HepG2 (cell line): ENCODE measurements around the gene TJP3. TPM values are rescaled to one million over a fixed set of nuclear protein-coding genes. Genes with fewer than 3 reads are reported as not detected.

Experiments used
- ATAC-seq: fragments of 200-7000 bp; cut with Tn5 transposase; 3 replicates; pipeline ENCODE4 v1.9.1; 2020; ENCODE audit warnings: mild to moderate bottlenecking, moderate library complexity
- BruUV-seq: library from RNA; stranded (reverse); fragments of 400-500 nt; replicated peaks from 2 replicates; lab custom pipeline; 2021; lab: Mats Ljungman, UMichigan
- CTCF ChIA-PET: fragments of 300-600 bp; formaldehyde crosslinking; extraction: SDS; loops from one replicate; lab custom pipeline; 2021; ENCODE audit warnings: low total read pairs, inconsistent platforms, low intra/inter-chr PET ratio; lab: Yijun Ruan, JAX
- POLR2A ChIA-PET: fragments of 350-600 bp; sonication (Branson Sonifier 250); formaldehyde crosslinking; loops from one replicate; lab custom pipeline; 2020; ENCODE audit warnings: antibody characterized with exemption, inconsistent platforms; lab: Yijun Ruan, JAX
- DNase-seq: peaks from one replicate; pipeline ENCODE4 v3.0.0-alpha.2; 2015; ENCODE audit warnings: low spot score
- FAIRE-seq: peaks from 3 replicates; lab custom pipeline; 2011; peaks lifted over from hg19 to GRCh38; lab: Jason Lieb, UNC
- H2AFZ ChIP-seq: one replicate; pipeline ENCODE4 v1.6.1; 2011; ENCODE audit warnings: low read length, inconsistent platforms
- H3K27ac ChIP-seq: fragments of 300-600 bp; 3 replicates; pipeline ENCODE4 v1.8.0; 2011; ENCODE audit warnings: mixed run types, mild to moderate bottlenecking, mixed read lengths, low read length, inconsistent platforms; ENCODE audit not compliant: insufficient read depth; ENCODE audit errors: extremely low read length
- H3K27me3 ChIP-seq, 2 experiments: fragments of 200-600 bp in 1 of 2; 2 replicates in 1 of 2; 3 replicates in 1 of 2; pipeline versions ENCODE4 v1.6.0 to v1.8.0; 2011; ENCODE audit warnings: low read length in 2 of 2, mild to moderate bottlenecking in 2 of 2, moderate library complexity in 2 of 2, inconsistent platforms in 1 of 2; ENCODE audit not compliant: insufficient read depth in 2 of 2, control insufficient read depth in 1 of 2
- H3K36me3 ChIP-seq, 2 experiments: fragments of 200-600 bp in 1 of 2; replicated peaks in 1 of 2; 2 replicates in 1 of 2; 3 replicates in 1 of 2; pipeline versions ENCODE4 v1.5.1 to v1.8.0; 2011; ENCODE audit warnings: low read length in 2 of 2, inconsistent platforms in 1 of 2; ENCODE audit not compliant: insufficient read depth in 2 of 2, control insufficient read depth in 1 of 2
- H3K4me1 ChIP-seq: 2 replicates; pipeline ENCODE4 v1.5.1; 2012; ENCODE audit warnings: low read length, inconsistent platforms; ENCODE audit not compliant: insufficient read depth
- H3K4me2 ChIP-seq: 2 replicates; pipeline ENCODE4 v1.6.0; 2011; ENCODE audit warnings: low read depth, low read length, inconsistent platforms
- H3K4me3 ChIP-seq, 3 experiments: fragments of 200-600 bp in 1 of 3; sonication (generic), shearing (Covaris generic) in 1 of 3; replicated peaks in 1 of 3; 2 replicates each; pipeline ENCODE4 v1.5.1; 2011 to 2016; ENCODE audit warnings: low read length in 3 of 3, inconsistent platforms in 2 of 3, low read depth in 2 of 3, mild to moderate bottlenecking in 2 of 3, control low read depth in 1 of 3, mixed read lengths in 1 of 3; ENCODE audit not compliant: insufficient read depth in 1 of 3
- H3K79me2 ChIP-seq: one replicate; pipeline ENCODE4 v1.6.1; 2011; ENCODE audit warnings: low read length, inconsistent platforms; ENCODE audit not compliant: insufficient read depth
- H3K9ac ChIP-seq: 2 replicates; pipeline ENCODE4 v1.6.0; 2011; ENCODE audit warnings: mild to moderate bottlenecking, low read depth, low read length, inconsistent platforms; ENCODE audit not compliant: insufficient read depth
- H3K9me3 ChIP-seq: 2 replicates; pipeline ENCODE4 v1.5.1; 2012; ENCODE audit warnings: mild to moderate bottlenecking, low read length
- H4K20me1 ChIP-seq: 2 replicates; pipeline ENCODE4 v1.6.0; 2011; ENCODE audit warnings: inconsistent platforms, mild to moderate bottlenecking, low read length, moderate library complexity; ENCODE audit not compliant: insufficient read depth
- NR1H2 ChIP-seq: sonication (generic); formaldehyde crosslinking; IDR thresholded peaks from 2 replicates; pipeline ENCODE4 v1.8.1; 2022; ENCODE audit warnings: low read depth, missing genetic modification reagents, borderline replicate concordance
- RNF2 ChIP-seq: fragments of 450-650 bp; conservative IDR thresholded peaks from 2 replicates; pipeline ENCODE4 v1.6.1; 2016; ENCODE audit warnings: low read depth
- RORA ChIP-seq: sonication (generic); formaldehyde crosslinking; IDR thresholded peaks from 2 replicates; pipeline ENCODE4 v1.5.0; 2020; ENCODE audit warnings: mild to moderate bottlenecking, missing genetic modification reagents, moderate library complexity
- TFE3 ChIP-seq: IDR thresholded peaks from 2 replicates; pipeline ENCODE4 v1.6.1; 2016
- TOPORS ChIP-seq: sonication (generic); formaldehyde crosslinking; IDR thresholded peaks from 2 replicates; pipeline ENCODE4 v1.8.0; 2023; ENCODE audit warnings: mild to moderate bottlenecking, missing genetic modification reagents
- ZBTB49 ChIP-seq: sonication (generic); formaldehyde crosslinking; IDR thresholded peaks from 2 replicates; pipeline ENCODE4 v1.4.0; 2020; ENCODE audit warnings: missing genetic modification reagents, borderline replicate concordance
- ZNF256 ChIP-seq: sonication (generic); formaldehyde crosslinking; conservative IDR thresholded peaks from 2 replicates; pipeline ENCODE4 v1.4.0; 2020; ENCODE audit warnings: missing genetic modification reagents
- ZNF562 ChIP-seq: sonication (generic); formaldehyde crosslinking; IDR thresholded peaks from 2 replicates; pipeline ENCODE4 v1.8.0; 2022; ENCODE audit warnings: missing genetic modification reagents, borderline replicate concordance
- WGBS: methylation state at CpG from one replicate; pipeline ENCODE4 v1.1.6; 2017; ENCODE audit warnings: low lambda C conversion rate; 5-methylcytosine and 5-hydroxymethylcytosine counted together
- in situ Hi-C: cut with HindIII; loops from 2 replicates; pipeline ENCODE4 v1.10.0; 2017; ENCODE audit warnings: low pct_unique_long_range_greater_than_20kb; ENCODE audit not compliant: extremely low pct_ligation_motif_present
- intact Hi-C: fragments of 100-400 bp; cut with micrococcal nuclease; formaldehyde crosslinking; loops from one replicate; pipeline ENCODE4 v1.10.0; 2022; ENCODE audit not compliant: unreplicated experiment
- polyA plus RNA-seq, 8 experiments: library from polyadenylated mRNA; depleted of rRNA in 3 of 8; stranded (reverse) in 7 of 8; unstranded in 1 of 8; fragments of >200 nt; fragmentation: Illumina TruSeq in 4 of 8; extraction: Trizol in 4 of 8; gene quantifications; 2 replicates each; pipeline versions ENCODE4 v1.2.1 to v1.2.3, GENCODE V29; 2011 to 2016; ENCODE audit warnings: low read depth in 4 of 8, missing spikeins in 1 of 8, mixed read lengths in 1 of 8; ENCODE audit not compliant: insufficient read depth in 1 of 8
- total RNA-seq, 5 experiments: library from RNA; depleted of rRNA; stranded (reverse); fragments of >200 nt; fragmentation: Illumina TruSeq; extraction: Trizol; gene quantifications; 2 replicates each; pipeline ENCODE4 v1.2.3, GENCODE V29; 2016; ENCODE audit warnings: low read depth in 1 of 5

The TJP3 gene
- total and polyA plus RNA-seq, 2 of the 13 experiments (the other 11 are each of a cell fraction or from before 2014, with no cell fraction given) = 2.3 to 21.5 TPM

- TF ChIP-seq ZNF562 = no peak
- no peak for TF ChIP-seq ZBTB49
- TF ChIP-seq RORA = no peak
- TF ChIP-seq RNF2 = no peak
- no peak for TF ChIP-seq ZNF256 (CRISPR knock-in tag)
- no peak for TF ChIP-seq TFE3 (CRISPR knock-in tag)
- TF ChIP-seq, all 625 proteins: peak for 72
Observed at GRCh38 chr19:3700242-3701032, 7.7 kb upstream of the TJP3 start, which contains the start of gene PIP5K1C (continued).

DNA sequence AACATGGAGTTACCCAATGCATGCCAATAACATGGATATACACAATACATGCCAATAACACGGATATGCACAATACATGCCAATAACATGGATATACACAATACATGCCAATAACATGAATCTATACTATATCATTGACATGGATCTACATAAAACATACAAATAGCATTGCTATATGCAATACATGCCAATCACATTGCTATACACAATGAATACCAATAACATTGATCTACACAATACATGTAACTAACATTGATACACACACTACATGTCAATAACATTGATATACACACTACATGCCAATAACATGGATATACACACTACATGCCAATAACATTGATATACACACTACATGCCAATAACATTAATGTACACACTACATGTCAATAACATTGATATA lies 7.0 kb upstream of the TJP3 start:
- no peak for DNase-seq
- Histone ChIP-seq H3K36me3 (no peaks in the 10 kb centered on the region), H3K27me3 (no peaks in the 10 kb centered on the region; a peak in 1 of 5 replicates), H3K9me3 (no peaks in the 10 kb centered on the region), H3K4me1 (peaks cover 19% of the 10 kb centered on the region), H3K4me2 (0 out of 2 replicates have a peak overlapping the region, but pooled peaks have one; percentile 14), H3K79me2 (peaks cover 24% of the 10 kb centered on the region), H3K9ac (no peak overlapping the region), H3K27ac (no peak overlapping the region), H2AFZ (no peak overlapping the region), H3K4me3 (no peak overlapping the region), H4K20me1 (peaks cover under 1% of the 10 kb centered on the region; the same call in 1 of the 2 replicates)
- intact Hi-C loops (loop anchor here (5.0 to 10.0 kb wide), 2 partner anchors 34 to 64 kb away; partner anchors contain the start of genes APBA3 and MRPL54), in situ Hi-C loops (no loop called here)
- FAIRE-seq = no peak
- BruUV-seq = no TSS peak
- ATAC-seq = no peak
- WGBS = 0% methylated on average over 1 of the region's 1 CpG
- ChIA-PET CTCF (interaction anchor here (1.3 kb wide), 1 partner anchor 35 kb away, joined by 5 read pairs; no protein-coding TSS in a partner anchor), POLR2A (no interaction called here)
- no peak for TF ChIP-seq NR1H2 (CRISPR knock-in tag)
- no peak for TF ChIP-seq TOPORS
